ENCODE results near the gene PDCD4. TPM values are rescaled to one million over a fixed set of nuclear protein-coding genes. Genes with fewer than 3 reads are reported as not detected.
A peak's percentile ranks its signal among the peaks of the same experiment; 100 is the strongest.

The PDCD4 gene
- total RNA-seq (2014; rRNA removed; shearing (Covaris generic)), result 13.3 and 19.9 TPM in 2 replicates

GRCh38 chr10:110871298-110872084 is at the start of gene PDCD4:
PDCD4 (plus strand) TSS chr10:110871928; CDS start chr10:110876028, 4,100 bp downstream.
- peak; percentile 98 for DNase-seq (ENCODE audit: low read depth)

- DNase-seq (ENCODE audit: low read depth), result no peak
Measured at GRCh38 chr10:110822035-110822711, 49.6 kb upstream of the PDCD4 start.

DNA sequence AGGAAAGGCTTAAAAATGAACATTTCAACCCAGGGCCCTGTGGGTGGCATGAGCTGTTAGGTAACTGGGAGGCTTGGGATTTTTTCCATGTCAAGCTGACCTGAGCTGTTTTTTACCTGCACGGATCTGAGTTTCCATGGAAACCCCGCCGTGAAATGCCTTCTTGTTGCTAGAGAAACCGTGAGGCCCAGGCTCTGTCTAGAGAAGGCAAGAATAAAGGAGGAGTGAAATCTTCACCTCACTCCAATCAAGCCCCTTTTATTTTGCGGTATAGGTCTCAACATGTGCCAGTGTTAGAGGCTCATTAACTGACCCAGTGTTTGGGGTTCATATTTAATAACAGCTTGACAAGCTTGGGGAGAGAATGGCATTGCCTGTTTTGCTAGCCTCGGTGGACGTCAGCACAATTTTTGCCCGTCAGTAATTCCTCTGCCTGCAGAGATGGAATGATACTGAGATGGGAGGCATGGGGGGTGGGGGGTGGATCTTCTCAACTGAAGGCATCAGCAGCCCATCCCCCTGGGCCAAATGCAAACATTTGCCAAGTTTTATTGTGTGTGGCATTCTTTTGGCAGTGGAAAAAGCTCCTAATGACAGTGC is 48.9 kb upstream of the PDCD4 start:
- DNase-seq (ENCODE audit: low read depth), result no peak

- no peak for DNase-seq (ENCODE audit: low read depth)
Measured at GRCh38 chr10:110824152-110824441, 47.6 kb upstream of the PDCD4 start.

- DNase-seq (ENCODE audit: low read depth), result no peak
Measured at GRCh38 chr10:110824660-110825059, 47.1 kb upstream of the PDCD4 start.

GRCh38 chr10:110825508-110825907 is 46.2 kb upstream of the PDCD4 start:
- DNase-seq (ENCODE audit: low read depth), result no peak

DNA sequence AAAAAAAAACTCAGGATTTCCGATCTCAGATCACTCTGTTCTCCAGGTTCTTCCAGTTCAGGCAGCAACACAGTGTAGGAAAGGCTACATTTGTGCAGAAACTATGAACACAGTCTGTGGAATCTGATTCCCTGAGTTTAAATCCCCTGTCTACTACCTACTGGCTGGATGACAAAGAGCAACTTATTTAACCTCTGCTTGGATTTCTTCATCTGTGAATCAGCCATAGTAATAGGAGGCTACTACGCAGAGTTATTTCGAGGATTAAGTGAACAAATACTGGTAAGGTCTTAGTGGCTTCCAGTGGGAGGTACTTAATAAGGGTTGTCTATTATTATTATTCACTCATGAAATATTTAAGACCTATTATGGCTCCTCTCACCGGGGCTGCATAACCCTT is 44.3 kb upstream of the PDCD4 start:
- no peak for DNase-seq (ENCODE audit: low read depth)

- DNase-seq (ENCODE audit: low read depth), result no peak
Measured at GRCh38 chr10:110827875-110828274, 43.9 kb upstream of the PDCD4 start.

GRCh38 chr10:110828525-110828924 is 43.2 kb upstream of the PDCD4 start:
- DNase-seq (ENCODE audit: low read depth), result no peak

GRCh38 chr10:110829721-110830410 is 41.9 kb upstream of the PDCD4 start:
- no peak for DNase-seq (ENCODE audit: low read depth)

DNA sequence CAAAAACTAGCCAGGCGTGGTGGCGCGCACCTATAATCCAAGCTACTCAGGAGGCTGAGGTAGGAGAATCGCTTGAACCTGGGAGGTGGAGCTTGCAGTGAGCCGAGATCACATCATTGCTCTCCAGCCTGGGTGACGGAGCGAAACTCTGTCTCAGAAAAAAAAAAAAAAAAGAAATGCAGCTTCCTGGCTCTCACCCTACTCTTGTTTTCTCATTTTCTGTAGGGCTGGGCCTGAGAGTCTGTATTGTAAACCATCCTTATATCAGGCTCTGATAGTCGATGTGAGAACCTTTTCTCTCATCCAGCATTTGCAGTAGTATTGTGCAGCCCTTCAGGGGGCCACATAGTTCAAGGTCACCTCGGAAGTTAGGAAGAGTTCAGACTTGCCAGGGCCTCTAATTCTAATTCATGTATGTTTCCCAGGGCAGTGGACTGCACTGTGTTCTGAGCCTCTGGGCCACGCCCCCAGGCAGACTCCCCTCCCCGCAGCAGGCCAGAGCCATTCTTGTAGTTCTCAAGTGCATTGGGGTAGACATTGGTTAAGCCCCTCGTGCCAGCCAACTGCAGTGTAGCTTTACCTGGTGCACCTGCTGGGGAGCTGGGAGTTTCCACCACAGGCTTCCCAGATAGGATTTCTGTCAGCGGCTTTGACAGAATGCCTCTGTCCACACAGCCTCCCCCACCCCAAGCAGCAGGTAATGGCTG is 38.3 kb upstream of the PDCD4 start:
- no peak for DNase-seq (ENCODE audit: low read depth)

DNA sequence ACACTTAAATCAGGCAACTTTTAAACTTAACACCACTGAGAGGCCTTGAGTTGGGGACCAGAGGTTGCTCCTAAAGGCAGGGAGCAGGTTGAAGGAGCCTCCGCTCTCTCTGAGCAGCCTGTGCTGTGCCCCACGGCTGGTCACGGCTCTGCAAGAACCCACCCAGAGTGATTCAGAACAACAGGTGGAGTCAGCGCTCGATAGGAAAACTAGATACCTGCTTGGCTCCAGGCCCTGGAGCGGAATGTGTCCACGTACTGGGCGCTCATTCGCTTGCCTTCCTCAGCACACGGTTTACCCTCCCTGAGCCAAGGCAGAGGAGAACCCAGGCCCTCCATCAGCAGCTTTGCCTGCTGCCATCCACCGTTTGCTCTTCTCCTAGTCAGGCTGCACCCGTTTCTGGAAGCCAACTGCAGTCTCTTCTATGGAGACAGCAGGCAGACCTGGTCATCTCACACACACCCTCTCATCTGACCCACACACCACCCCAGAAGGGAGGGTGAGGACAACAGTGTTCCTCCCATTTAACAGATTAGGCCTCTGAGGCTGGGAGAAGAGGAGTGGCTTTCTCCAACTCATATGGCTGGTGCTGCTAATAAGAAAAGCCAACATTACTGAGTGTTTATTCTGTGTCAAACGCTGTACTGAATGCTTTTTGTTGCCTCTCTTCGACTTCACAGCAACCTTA is 37.6 kb upstream of the PDCD4 start:
- DNase-seq (ENCODE audit: low read depth), result no peak

DNA sequence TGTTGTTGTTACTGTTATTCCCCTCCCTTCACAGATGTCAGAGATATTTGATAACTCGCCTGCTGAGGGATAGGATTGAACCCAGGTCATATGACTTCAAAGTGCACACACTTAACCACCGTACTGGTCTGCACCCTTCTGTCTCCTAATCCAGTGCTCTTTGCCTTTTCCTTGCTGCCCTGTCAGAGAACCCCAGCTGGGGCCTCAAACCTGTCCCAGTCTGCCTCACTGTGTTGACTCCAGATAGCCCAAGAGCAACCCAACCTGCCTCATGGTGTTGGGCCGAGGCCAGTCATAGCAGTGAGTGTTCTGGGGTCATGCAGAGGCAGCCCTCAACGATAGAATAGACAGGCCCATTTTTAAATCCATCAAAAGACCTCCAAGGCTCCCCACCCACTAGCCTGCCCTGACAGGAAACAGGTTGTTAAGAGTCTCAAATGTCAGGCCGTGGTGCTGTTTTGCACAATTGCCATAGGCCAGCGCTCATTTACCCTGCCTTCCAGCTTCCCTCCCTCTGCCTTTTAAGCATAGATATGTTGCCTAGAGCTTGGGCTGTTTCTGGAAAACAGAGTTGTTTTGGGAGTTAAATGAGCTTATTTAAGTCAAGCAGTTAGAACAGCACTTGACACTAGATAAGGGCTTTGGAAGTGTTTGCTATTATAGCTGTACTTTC is 37.0 kb upstream of the PDCD4 start:
- peak; percentile 5 for DNase-seq (ENCODE audit: low read depth)

- no peak for DNase-seq (ENCODE audit: low read depth)
Measured at GRCh38 chr10:110835841-110836240, 35.9 kb upstream of the PDCD4 start.

DNA sequence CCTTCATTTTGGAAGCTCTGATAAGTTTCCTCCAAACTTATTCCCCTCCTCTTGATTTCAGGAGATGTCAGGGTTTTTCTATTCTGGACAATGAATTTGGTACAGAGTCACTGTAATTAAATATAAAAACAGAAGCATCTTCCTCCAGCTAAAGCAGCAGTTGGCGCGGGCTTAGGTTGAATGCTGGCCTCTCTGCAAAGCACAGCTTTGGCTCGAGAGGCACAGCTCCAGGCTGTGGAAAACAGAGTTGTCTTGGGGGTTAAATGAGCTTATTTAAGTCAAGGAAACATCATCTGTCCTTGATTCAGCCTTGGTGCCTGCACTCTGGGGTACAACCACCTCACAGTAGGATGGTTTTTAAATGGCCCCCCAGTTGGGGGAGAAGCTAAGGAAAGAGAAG is 35.0 kb upstream of the PDCD4 start:
- DNase-seq (ENCODE audit: low read depth), result no peak

- no peak for DNase-seq (ENCODE audit: low read depth)
Measured at GRCh38 chr10:110837418-110838171, 34.1 kb upstream of the PDCD4 start.

DNA sequence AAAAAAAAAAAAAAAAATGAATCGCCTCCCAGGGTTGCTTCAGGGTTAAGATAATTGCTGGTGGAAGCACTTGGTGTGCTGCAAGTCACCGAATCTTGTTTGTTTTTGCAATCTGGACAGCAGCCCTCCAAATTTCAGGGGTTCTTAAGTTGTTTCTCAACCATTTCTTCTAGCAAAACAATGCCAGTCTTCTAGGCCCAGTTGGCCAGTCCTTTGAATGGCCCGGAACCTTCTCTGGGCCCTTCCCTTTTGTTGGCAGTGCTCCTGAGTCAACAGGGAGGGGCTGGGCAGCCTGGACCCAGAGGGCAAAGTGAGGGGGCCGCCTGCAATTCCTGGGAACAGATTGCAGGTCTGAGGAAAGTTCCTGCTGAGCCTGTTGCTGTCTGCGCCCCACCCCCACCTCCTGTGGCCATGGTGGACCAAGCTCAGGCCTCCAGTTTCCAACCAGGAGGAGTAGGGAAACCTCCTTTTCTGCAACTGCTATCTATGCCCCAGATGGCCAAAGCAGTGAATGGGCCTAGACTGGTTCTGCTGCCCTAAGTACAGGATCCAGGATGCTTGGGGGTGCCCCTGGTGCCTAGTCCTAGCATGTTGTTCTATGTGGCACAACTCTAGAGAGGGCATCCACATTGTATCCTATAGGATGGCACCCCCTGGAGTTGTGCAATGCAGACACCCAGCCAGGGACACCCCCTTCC is 31.4 kb upstream of the PDCD4 start:
- no peak for DNase-seq (ENCODE audit: low read depth)

DNA sequence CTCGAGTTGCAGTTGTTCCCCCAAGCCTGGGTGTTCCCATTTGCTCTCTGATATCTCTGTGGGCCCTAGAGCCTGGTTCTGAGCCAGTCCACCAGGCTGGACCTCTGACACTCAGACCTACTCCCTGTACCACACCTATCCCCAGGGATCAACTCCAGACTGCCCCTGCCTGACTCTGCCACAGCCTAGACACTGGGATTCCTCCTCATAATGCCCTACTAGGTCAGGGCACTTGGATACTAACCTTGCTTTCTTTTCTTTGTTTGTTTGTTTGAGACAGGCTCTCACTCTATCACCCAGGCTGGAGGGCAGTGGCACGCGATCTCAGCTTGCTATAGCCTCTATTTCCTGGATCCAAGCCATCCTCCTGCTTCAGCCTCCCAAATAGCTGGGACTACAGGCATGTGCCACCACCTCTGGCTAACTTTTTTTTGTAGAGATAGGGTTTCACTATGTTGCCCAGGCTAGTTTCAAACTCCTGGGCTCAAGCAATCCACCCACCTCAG is 30.8 kb upstream of the PDCD4 start:
- DNase-seq (ENCODE audit: low read depth), result no peak

GRCh38 chr10:110841767-110842267 is 29.9 kb upstream of the PDCD4 start:
- DNase-seq (ENCODE audit: low read depth), result no peak

Data from Daoy (cell line).